Prostate gland (tissue), 2 donors: ENCODE data around the gene ZNF770. TPM values are rescaled to one million over a fixed set of nuclear protein-coding genes. Genes with fewer than 3 reads are reported as not detected.
"Not testable (repeated sequence)": the region's sequence is repeated elsewhere in the genome, so short reads cannot be mapped to it uniquely, and the experiment has no call there.

Experiments
- DNase-seq: peaks from one replicate; pipeline ENCODE4 v3.0.0-alpha.2; 2019; ENCODE audit warnings: low spot score
- H3K27ac ChIP-seq, 2 donors: fragments of 200-600 bp; sonication (generic); 2 replicates each; pipeline ENCODE4 v1.5.1; 2017 to 2019
- H3K27me3 ChIP-seq: fragments of 200-600 bp; sonication (generic); replicated peaks from 2 replicates; pipeline ENCODE4 v1.5.1; 2019; ENCODE audit not compliant: insufficient read depth
- H3K36me3 ChIP-seq, 2 donors: fragments of 200-600 bp; sonication (generic); 1 replicate in 1 of 2; 2 replicates in 1 of 2; pipeline versions ENCODE4 v1.5.1 to v1.8.1; 2017 to 2019
- H3K4me1 ChIP-seq: fragments of 200-600 bp; sonication (generic); replicated peaks from 2 replicates; pipeline ENCODE4 v1.5.1; 2019
- H3K4me3 ChIP-seq, 2 donors: fragments of 200-600 bp; sonication (generic); 2 replicates each; pipeline ENCODE4 v1.5.1; 2017 to 2019
- H3K9me3 ChIP-seq: fragments of 200-600 bp; sonication (generic); 2 replicates; pipeline ENCODE4 v1.5.1; 2017
- CTCF ChIP-seq, 4 experiments: fragments of 200-600 bp in 2 of 4; fragments of 450-650 bp in 2 of 4; sonication (generic) in 2 of 4; IDR thresholded peaks; 1 replicate in 3 of 4; 2 replicates in 1 of 4; pipeline ENCODE4 v1.5.1; 2016 to 2019; ENCODE audit warnings: antibody characterized with exemption in 4 of 4, mild to moderate bottlenecking in 2 of 4, moderate library complexity in 2 of 4
- POLR2A ChIP-seq: fragments of 450-650 bp; IDR thresholded peaks from one replicate; pipeline ENCODE4 v1.6.1; 2016; ENCODE audit warnings: antibody characterized with exemption, mild to moderate bottlenecking
- POLR2AphosphoS5 ChIP-seq: sonication (generic); formaldehyde crosslinking; IDR thresholded peaks from one replicate; pipeline ENCODE4 v1.6.1; 2017; ENCODE audit warnings: antibody characterized with exemption
- WGBS: methylation state at CpG from one replicate; pipeline ENCODE4 v1.1.5; 2018; 5-methylcytosine and 5-hydroxymethylcytosine counted together
- intact Hi-C: fragments of 100-400 bp; cut with DNase I; formaldehyde crosslinking; loops from one replicate; pipeline ENCODE4 v1.14.2; 2022
- total RNA-seq, 2 donors: library from RNA; depleted of rRNA; stranded (reverse); fragments of >200 nt; gene quantifications; one replicate each; pipeline ENCODE4 v1.1.0, GENCODE V29; 2016

ZNF770 gene
- total RNA-seq, 2 donors from 2014 or later: 29.6 to 32.0 TPM

GRCh38 chr15:34944936-34945335 lies 43.2 kb downstream of the ZNF770 start:
- DNase-seq: no peak
- H3K4me1 ChIP-seq: no peaks in the 10 kb centered on the region
- TF ChIP-seq CTCF (IDR thresholded peaks at IDR 0.05) (no peak), POLR2A (no peak), POLR2AphosphoS5 (no peak)
- intact Hi-C loops: no loop called here
- no peak overlapping the region for H3K4me3 ChIP-seq
- WGBS: 95% methylated on average over 3 of the region's 3 CpGs
- no peaks in the 10 kb centered on the region for H3K9me3 ChIP-seq
- no peaks in the 10 kb centered on the region for H3K27me3 ChIP-seq
- H3K36me3 ChIP-seq: no peaks in the 10 kb centered on the region
- no peak overlapping the region for H3K27ac ChIP-seq

GRCh38 chr15:34943711-34944110 lies 44.4 kb downstream of the ZNF770 start:
- H3K4me3 ChIP-seq: no peak overlapping the region
- no peaks in the 10 kb centered on the region for H3K27me3 ChIP-seq
- H3K4me1 ChIP-seq: no peaks in the 10 kb centered on the region
- TF ChIP-seq POLR2A: no peak
- no peak for TF ChIP-seq POLR2AphosphoS5
- no peak for TF ChIP-seq CTCF (IDR thresholded peaks at IDR 0.05)
- intact Hi-C loops: no loop called here
- H3K36me3 ChIP-seq: no peaks in the 10 kb centered on the region
- H3K9me3 ChIP-seq: no peaks in the 10 kb centered on the region
- H3K27ac ChIP-seq: no peak overlapping the region
- no peak for DNase-seq

GRCh38 chr15:34943264-34943663 lies 44.8 kb downstream of the ZNF770 start:
- H3K27me3 ChIP-seq, H3K27ac ChIP-seq, H3K4me1 ChIP-seq, H3K9me3 ChIP-seq, H3K4me3 ChIP-seq, H3K36me3 ChIP-seq, intact Hi-C loops, DNase-seq: not testable (repeated sequence)

GRCh38 chr15:34942363-34942762 lies 45.7 kb downstream of the ZNF770 start:
- no peak for DNase-seq
- WGBS: 61% methylated on average over 6 of the region's 6 CpGs
- Histone ChIP-seq H3K9me3 (no peaks in the 10 kb centered on the region), H3K4me3 (no peak overlapping the region), H3K27ac (no peak overlapping the region), H3K36me3 (no peaks in the 10 kb centered on the region), H3K27me3 (no peaks in the 10 kb centered on the region), H3K4me1 (no peaks in the 10 kb centered on the region)
- TF ChIP-seq POLR2A: no peak
- TF ChIP-seq CTCF (IDR thresholded peaks at IDR 0.05): no peak
- no peak for TF ChIP-seq POLR2AphosphoS5
- intact Hi-C loops: no loop called here

GRCh38 chr15:34941831-34942230 lies 46.3 kb downstream of the ZNF770 start:
- Histone ChIP-seq H3K27me3 (no peaks in the 10 kb centered on the region), H3K4me3 (no peak overlapping the region), H3K27ac (no peak overlapping the region), H3K36me3 (no peaks in the 10 kb centered on the region), H3K9me3 (no peaks in the 10 kb centered on the region), H3K4me1 (no peaks in the 10 kb centered on the region)
- intact Hi-C loops: no loop called here
- WGBS: 82% methylated on average over 3 of the region's 3 CpGs
- DNase-seq: no peak
- no peak for TF ChIP-seq POLR2A
- no peak for TF ChIP-seq CTCF (IDR thresholded peaks at IDR 0.05)
- no peak for TF ChIP-seq POLR2AphosphoS5
